ENCODE measurements around the gene PRKRIP1. TPM values are rescaled to one million over a fixed set of nuclear protein-coding genes. Genes with fewer than 3 reads are reported as not detected.

Gene PRKRIP1
- total RNA-seq, 2 donors from 2014 or later, result 30.3 to 35.0 TPM

- Histone ChIP-seq H3K36me3 (ENCODE audit: control insufficient read depth, insufficient read depth, low read length) (peaks cover 61% of the 10 kb centered on the region), H3K9ac (ENCODE audit: extremely low read depth, low read length, poor library complexity, severe bottlenecking) (no peak overlapping the region), H3K9me3 (ENCODE audit: control insufficient read depth, low read length) (no peaks in the 10 kb centered on the region), H3K4me1 (ENCODE audit: control insufficient read depth, insufficient read depth, low read length) (peaks cover 3% of the 10 kb centered on the region), H3K27ac (ENCODE audit: low read depth, low read length) (no peak overlapping the region), H3K4me3 (ENCODE audit: low read length) (no peak overlapping the region), H3K27me3 (ENCODE audit: control insufficient read depth, insufficient read depth, low read length, poor library complexity, severe bottlenecking) (no peaks in the 10 kb centered on the region)
- Mint-ChIP-seq H3K36me3 (ENCODE audit: low read depth) (peaks cover 66% of the 10 kb centered on the region), H3K27ac (no peak overlapping the region), H3K4me1 (peaks cover 9% of the 10 kb centered on the region), H3K4me3 (no peak overlapping the region), H3K27me3 (ENCODE audit: insufficient read depth) (no peaks in the 10 kb centered on the region), H3K9me3 (no peaks in the 10 kb centered on the region)
- WGBS, 2 experiments (ENCODE audit: insufficient coverage in 1 of 2, insufficient read length in 1 of 2), result 95 to 96% methylated on average over 5 of the region's 5 CpGs
- DNase-seq, result no peak
- TF ChIP-seq, protein P1, sequence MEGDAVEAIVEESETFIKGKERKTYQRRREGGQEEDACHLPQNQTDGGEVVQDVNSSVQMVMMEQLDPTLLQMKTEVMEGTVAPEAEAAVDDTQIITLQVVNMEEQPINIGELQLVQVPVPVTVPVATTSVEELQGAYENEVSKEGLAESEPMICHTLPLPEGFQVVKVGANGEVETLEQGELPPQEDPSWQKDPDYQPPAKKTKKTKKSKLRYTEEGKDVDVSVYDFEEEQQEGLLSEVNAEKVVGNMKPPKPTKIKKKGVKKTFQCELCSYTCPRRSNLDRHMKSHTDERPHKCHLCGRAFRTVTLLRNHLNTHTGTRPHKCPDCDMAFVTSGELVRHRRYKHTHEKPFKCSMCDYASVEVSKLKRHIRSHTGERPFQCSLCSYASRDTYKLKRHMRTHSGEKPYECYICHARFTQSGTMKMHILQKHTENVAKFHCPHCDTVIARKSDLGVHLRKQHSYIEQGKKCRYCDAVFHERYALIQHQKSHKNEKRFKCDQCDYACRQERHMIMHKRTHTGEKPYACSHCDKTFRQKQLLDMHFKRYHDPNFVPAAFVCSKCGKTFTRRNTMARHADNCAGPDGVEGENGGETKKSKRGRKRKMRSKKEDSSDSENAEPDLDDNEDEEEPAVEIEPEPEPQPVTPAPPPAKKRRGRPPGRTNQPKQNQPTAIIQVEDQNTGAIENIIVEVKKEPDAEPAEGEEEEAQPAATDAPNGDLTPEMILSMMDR (conservative IDR thresholded peaks at IDR 0.05), result no peak
These were observed 22.4 kb downstream of the PRKRIP1 start for GRCh38 chr7:102418592-102418991.

DNA sequence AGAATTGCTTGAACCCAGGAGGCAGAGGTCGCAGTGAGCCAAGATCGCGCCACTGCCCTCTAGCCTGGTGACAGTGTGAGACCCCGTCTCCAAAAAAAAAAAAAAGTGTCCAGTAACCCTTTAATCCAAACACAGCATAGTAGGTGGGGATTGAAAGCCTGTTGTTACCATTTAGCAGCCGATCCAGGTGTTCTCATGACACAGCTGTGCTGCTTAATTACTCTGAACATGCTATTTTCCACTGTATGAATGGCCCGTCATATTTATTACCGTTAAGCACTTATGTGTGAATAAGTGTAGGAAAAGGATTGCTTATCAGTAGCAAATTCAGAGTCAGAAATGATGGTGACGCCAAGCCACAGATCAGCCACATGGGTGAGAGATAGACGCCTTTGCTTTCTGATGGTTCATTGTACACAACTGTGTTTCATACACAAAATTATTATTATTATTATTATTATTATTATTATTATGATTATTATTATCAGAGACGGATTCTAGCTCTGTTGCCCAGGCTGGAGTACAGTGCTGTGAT is 25.6 kb downstream of the PRKRIP1 start:
- Histone ChIP-seq H3K4me3 (ENCODE audit: low read length) (no peak overlapping the region), H3K9me3 (ENCODE audit: control insufficient read depth, low read length) (no peaks in the 10 kb centered on the region), H3K9ac (ENCODE audit: extremely low read depth, low read length, poor library complexity, severe bottlenecking) (no peak overlapping the region), H3K4me1 (ENCODE audit: control insufficient read depth, insufficient read depth, low read length) (peaks cover 3% of the 10 kb centered on the region), H3K27me3 (ENCODE audit: control insufficient read depth, insufficient read depth, low read length, poor library complexity, severe bottlenecking) (no peaks in the 10 kb centered on the region), H3K27ac (ENCODE audit: low read depth, low read length) (no peak overlapping the region), H3K36me3 (ENCODE audit: control insufficient read depth, insufficient read depth, low read length) (peaks cover 38% of the 10 kb centered on the region)
- H3K4me1 Mint-ChIP-seq, result peaks cover 9% of the 10 kb centered on the region
- H3K27ac Mint-ChIP-seq, result no peak overlapping the region
- H3K9me3 Mint-ChIP-seq, result no peaks in the 10 kb centered on the region
- WGBS, 2 experiments (ENCODE audit: insufficient coverage in 1 of 2, insufficient read length in 1 of 2), result 95 to 97% methylated on average over 5 to 9 of the region's 10 CpGs
- TF ChIP-seq, protein P1 (conservative IDR thresholded peaks at IDR 0.05), result no peak
- H3K36me3 Mint-ChIP-seq (ENCODE audit: low read depth), result peaks cover 62% of the 10 kb centered on the region
- no peak overlapping the region for H3K4me3 Mint-ChIP-seq
- no peak for DNase-seq
- no peaks in the 10 kb centered on the region for H3K27me3 Mint-ChIP-seq (ENCODE audit: insufficient read depth)

DNA sequence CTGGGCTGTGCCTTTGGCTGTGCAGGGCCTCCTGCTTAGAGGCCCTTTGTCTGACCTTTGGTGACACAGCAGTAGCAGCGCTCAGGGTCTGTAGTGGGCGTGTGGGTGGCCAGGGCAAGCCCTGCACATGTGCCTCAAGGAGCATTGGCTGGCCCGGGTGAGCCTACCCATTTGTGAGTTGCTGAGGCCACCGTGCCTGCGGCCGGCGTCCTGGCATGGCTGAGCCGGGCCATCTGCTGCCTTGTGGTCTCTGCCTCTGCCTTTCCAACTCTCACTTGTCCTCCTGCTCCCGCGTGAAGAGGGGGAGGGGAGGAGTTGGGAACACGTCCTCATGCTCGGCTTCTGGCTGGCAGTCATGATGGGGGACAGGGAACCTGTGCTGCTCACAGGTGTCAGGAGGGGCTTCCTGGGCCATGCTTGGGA is 28.0 kb downstream of the PRKRIP1 start:
- H3K36me3 ChIP-seq (ENCODE audit: control insufficient read depth, insufficient read depth, low read length), result peaks cover 26% of the 10 kb centered on the region
- WGBS, 2 experiments (ENCODE audit: insufficient coverage in 1 of 2, insufficient read length in 1 of 2), result 71 to 82% methylated on average over 9 to 12 of the region's 12 CpGs
- no peak overlapping the region for H3K4me3 Mint-ChIP-seq

More for the DNA sequence above, 28.0 kb downstream of the PRKRIP1 start:
- H3K4me3 ChIP-seq (ENCODE audit: low read length), result no peak overlapping the region
- Mint-ChIP-seq H3K27me3 (ENCODE audit: insufficient read depth) (no peaks in the 10 kb centered on the region), H3K9me3 (no peaks in the 10 kb centered on the region), H3K27ac (peak overlapping the region; percentile 67), H3K4me1 (peaks cover 9% of the 10 kb centered on the region), H3K36me3 (ENCODE audit: low read depth) (peaks cover 58% of the 10 kb centered on the region)
- peaks cover 3% of the 10 kb centered on the region for H3K4me1 ChIP-seq (ENCODE audit: control insufficient read depth, insufficient read depth, low read length)
- no peaks in the 10 kb centered on the region for H3K27me3 ChIP-seq (ENCODE audit: control insufficient read depth, insufficient read depth, low read length, poor library complexity, severe bottlenecking)
- TF ChIP-seq, protein P1 (conservative IDR thresholded peaks at IDR 0.05), result no peak
- H3K27ac ChIP-seq (ENCODE audit: low read depth, low read length), result peak overlapping the region; percentile 61
- no peak overlapping the region for H3K9ac ChIP-seq (ENCODE audit: extremely low read depth, low read length, poor library complexity, severe bottlenecking)
- H3K9me3 ChIP-seq (ENCODE audit: control insufficient read depth, low read length), result no peaks in the 10 kb centered on the region
- peak; percentile 65 for DNase-seq

All from endodermal cell (in vitro differentiated cells).